Measurements from ENCODE around the gene CAPN10. TPM values are rescaled to one million over a fixed set of nuclear protein-coding genes. Genes with fewer than 3 reads are reported as not detected.

The CAPN10 gene
- total and polyA plus RNA-seq, 2 donors (not counting 3 experiments of a cell fraction or from before 2014, with no cell fraction given), result 25.2 to 39.9 TPM

- Histone ChIP-seq H3K4me2 (ENCODE audit: insufficient read depth, low read length) (peak within 1 kb of the TSS; percentile 83), H3K9me3 (replicated peaks; ENCODE audit: control insufficient read depth, insufficient read depth, low read length) (no peaks in the 10 kb centered on the region), H3K4me1 (ENCODE audit: control insufficient read depth, extremely low read depth, insufficient read depth, low read length) (peaks cover 34% of the 10 kb centered on the region), H4K20me1 (replicated peaks; ENCODE audit: control insufficient read depth, extremely low read depth, insufficient read depth, low read length) (no peaks in the 10 kb centered on the region), H3K27me3 (ENCODE audit: control insufficient read depth in 2 of 2, insufficient read depth in 2 of 2, low read length in 2 of 2) (no peaks in the 10 kb centered on the region), H3K36me3 (ENCODE audit: control insufficient read depth in 2 of 2, extremely low read depth in 1 of 2, insufficient read depth in 2 of 2, low read length in 2 of 2) (no peaks in the 10 kb centered on the region), H3K4me3 (replicated peaks in 1 of 3; ENCODE audit: insufficient read depth in 1 of 3, low read depth in 1 of 3, low read length in 3 of 3) (peak within 1 kb of the TSS; percentile 42 to 66 (median 61)), H3K79me2 (ENCODE audit: control insufficient read depth, insufficient read depth, low read length) (peaks cover 13% of the 10 kb centered on the region), H3K9me1 (replicated peaks; ENCODE audit: control insufficient read depth, extremely low read depth, insufficient read depth, low read length) (no peaks in the 10 kb centered on the region), H3K9ac (replicated peaks; ENCODE audit: extremely low read depth, insufficient read depth, low read length) (peak within 1 kb of the TSS; percentile 80), H2AFZ (ENCODE audit: low read depth, low read length) (peak within 1 kb of the TSS; percentile 23), H3K27ac (ENCODE audit: insufficient read depth, low read depth, low read length) (peak within 1 kb of the TSS; percentile 77)
- no TSS peak for BruUV-seq (replicated peaks)
- TF ChIP-seq POLR2AphosphoS5 (IDR thresholded peaks at IDR 0.05; ENCODE audit: insufficient read depth, low read depth, low read length) (peak; percentile 80), FOS (IDR thresholded peaks at IDR 0.05; ENCODE audit: borderline replicate concordance, insufficient read depth, low read length) (no peak), MAX (IDR thresholded peaks at IDR 0.05; ENCODE audit: insufficient read depth, insufficient read length) (peak; percentile 89), MYC (IDR thresholded peaks at IDR 0.05; ENCODE audit: low read depth, low read length) (peak; percentile 86), POLR2A (IDR thresholded peaks at IDR 0.05; ENCODE audit: low read depth, low read length) (peak; percentile 75), CTCF (IDR thresholded peaks at IDR 0.05; ENCODE audit: extremely low read depth in 1 of 2, insufficient read depth in 1 of 2, low read depth in 1 of 2, low read length in 2 of 2) (no peak)
- dilution Hi-C loops (cut with MboI; ENCODE audit: extremely low pct_ligation_motif_present, low sequenced_read_pairs) (no loop called here), intact Hi-C loops (cut with micrococcal nuclease) (loop anchor here (1.0 to 10.0 kb wide), 7 partner anchors 8 to 757 kb away; partner anchors contain the start of genes CAPN10, HDLBP, RNPEPL1 and SEPTIN2)
- POLR2A ChIA-PET, result no interaction called here
- CTCF ChIA-PET, result interaction anchor here (0.9 to 4.3 kb wide), 5 partner anchors 22 to 280 kb away, joined by 3 to 22 read pairs (median 7); partner anchors contain the start of gene CAPN10
- FAIRE-seq (peak; percentile 89), DNase-seq (ENCODE audit: low read depth, low spot score) (peak; percentile 89)
These were observed 26.5 kb upstream of the CAPN10 start, which contains the start of gene DUSP28 for GRCh38 chr2:240560084-240560479. TSS of gene DUSP28 (plus strand) at chr2:240560357. CDS start at chr2:240560685, 328 bp downstream.

All from endothelial cell of umbilical vein (primary cell).